ACC112 (cell line): ENCODE measurements around the gene C20orf204.

Experiments used
- H2AFZ ChIP-seq: fragments of 200-600 bp; sonication (generic); one replicate; pipeline ENCODE4 v1.6.0; 2017; ENCODE audit warnings: antibody characterized with exemption, low read length; ENCODE audit not compliant: unreplicated experiment
- H3K27ac ChIP-seq: fragments of 200-600 bp; sonication (generic); 2 replicates; pipeline ENCODE4 v1.5.1; 2014; ENCODE audit warnings: low read depth, mild to moderate bottlenecking, antibody characterized with exemption, low read length, moderate library complexity
- H3K27me3 ChIP-seq: fragments of 200-600 bp; sonication (generic); 2 replicates; pipeline ENCODE4 v1.6.1; 2014; ENCODE audit warnings: mild to moderate bottlenecking, antibody characterized with exemption, low read length, moderate library complexity, mixed read lengths; ENCODE audit not compliant: insufficient read depth
- H3K36me3 ChIP-seq: fragments of 200-600 bp; sonication (generic); 2 replicates; pipeline ENCODE4 v1.6.1; 2016; ENCODE audit warnings: mild to moderate bottlenecking, antibody characterized with exemption, low read length, moderate library complexity, mixed read lengths; ENCODE audit not compliant: insufficient read depth
- H3K4me1 ChIP-seq: fragments of 200-600 bp; sonication (generic); one replicate; pipeline ENCODE4 v1.6.1; 2016; ENCODE audit warnings: low read length, mixed read lengths; ENCODE audit not compliant: insufficient read depth, unreplicated experiment, control insufficient read depth
- H3K4me3 ChIP-seq: fragments of 200-600 bp; sonication (generic); 2 replicates; pipeline ENCODE4 v1.5.1; 2014; ENCODE audit warnings: mild to moderate bottlenecking, low read depth, low read length
- H3K79me2 ChIP-seq: fragments of 200-600 bp; sonication (generic); one replicate; pipeline ENCODE4 v1.6.0; 2016; ENCODE audit warnings: low read length; ENCODE audit not compliant: control insufficient read depth, unreplicated experiment, insufficient read depth

C20orf204 gene, protein sequence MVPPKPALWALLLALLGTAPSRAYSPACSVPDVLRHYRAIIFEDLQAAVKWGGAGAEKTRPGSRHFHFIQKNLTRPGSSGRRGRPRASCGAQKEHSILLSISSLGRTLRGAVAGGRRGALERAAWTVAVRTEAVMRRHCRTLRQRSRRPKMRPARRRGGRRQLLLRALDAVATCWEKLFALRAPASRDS

GRCh38 chr20:64035933-64036345, at the start of gene C20orf204:
Gene C20orf204, plus strand, starts transcription at chr20:64036182. Its CDS starts 142 bp downstream, at chr20:64036324.
- Histone ChIP-seq H3K27me3 (peaks cover 23% of the 10 kb centered on the region), H3K4me3 (no peak within 1 kb of the TSS), H3K36me3 (no peaks in the 10 kb centered on the region), H3K27ac (no peak within 1 kb of the TSS), H2AFZ (no peak within 1 kb of the TSS), H3K4me1 (peaks cover 4% of the 10 kb centered on the region), H3K79me2 (no peaks in the 10 kb centered on the region)

DNA sequence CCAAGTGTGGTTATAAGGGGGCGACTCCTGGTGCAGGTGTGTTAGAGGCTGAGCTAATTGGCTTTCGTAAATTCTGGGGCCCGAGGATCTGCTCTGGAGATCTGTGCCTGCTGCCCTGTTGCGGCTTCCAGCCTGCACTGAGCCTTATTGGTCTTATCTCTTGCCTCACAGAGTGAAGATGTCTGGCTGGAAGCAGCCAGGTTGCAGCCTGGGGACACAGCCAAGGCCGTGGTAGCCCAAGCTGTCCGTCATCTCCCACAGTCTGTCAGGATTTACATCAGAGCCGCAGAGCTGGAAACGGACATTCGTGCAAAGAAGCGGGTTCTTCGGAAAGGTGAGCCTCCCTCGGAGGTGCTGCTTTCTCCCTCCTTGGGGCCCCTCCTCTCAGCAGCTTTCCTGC, 35.1 kb upstream of the C20orf204 start:
- Histone ChIP-seq H3K36me3 (peaks cover 15% of the 10 kb centered on the region), H3K4me3 (no peak overlapping the region)

GRCh38 chr20:64001607-64002011, 34.4 kb upstream of the C20orf204 start:
- no peaks in the 10 kb centered on the region for H3K27me3 ChIP-seq
- H3K4me1 ChIP-seq, result no peaks in the 10 kb centered on the region
- H2AFZ ChIP-seq, result no peak overlapping the region
- no peaks in the 10 kb centered on the region for H3K79me2 ChIP-seq
- no peak overlapping the region for H3K27ac ChIP-seq
- H3K4me3 ChIP-seq, result no peak overlapping the region
- H3K36me3 ChIP-seq, result peaks cover 14% of the 10 kb centered on the region

More for the DNA sequence above, 35.1 kb upstream of the C20orf204 start:
- Histone ChIP-seq H3K79me2 (no peaks in the 10 kb centered on the region), H3K27me3 (no peaks in the 10 kb centered on the region), H3K27ac (no peak overlapping the region), H2AFZ (no peak overlapping the region), H3K4me1 (no peaks in the 10 kb centered on the region)

DNA sequence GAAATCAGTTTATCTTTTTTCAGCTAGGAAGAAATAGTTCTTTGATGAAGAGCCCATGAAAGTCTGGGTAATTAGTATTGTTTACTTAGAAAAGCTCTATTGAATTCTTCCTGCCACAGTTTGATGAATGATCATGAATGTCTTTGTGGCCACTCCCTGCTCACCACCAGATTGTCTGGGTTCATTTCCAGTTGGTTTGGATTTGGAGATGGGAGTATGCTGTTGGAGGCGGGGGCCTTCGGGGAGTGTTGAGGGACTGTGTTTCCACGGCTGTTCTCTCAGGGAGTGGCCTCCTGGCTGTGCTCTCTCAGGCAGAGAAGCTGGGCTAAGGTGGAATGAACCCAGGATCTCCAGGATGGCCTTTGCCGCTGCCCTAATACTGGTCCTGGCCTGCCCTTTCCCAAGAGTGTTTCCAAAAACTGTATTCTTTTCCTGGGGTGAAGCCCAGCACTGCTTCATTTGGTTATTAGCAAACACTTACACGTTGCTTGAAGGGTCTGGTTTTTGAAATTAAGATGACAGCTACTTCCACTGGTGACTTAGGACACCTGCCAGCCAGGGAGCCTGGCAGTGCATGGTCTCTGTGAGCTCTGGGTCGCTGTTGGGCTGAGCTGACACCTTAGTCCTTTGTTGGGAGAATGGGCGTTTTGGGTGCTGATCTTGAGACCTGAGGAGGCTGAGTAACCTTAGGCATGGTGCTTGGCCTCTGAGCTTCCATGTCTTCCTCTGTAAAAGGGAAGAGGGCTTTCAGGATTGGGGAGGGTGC, 31.8 kb upstream of the C20orf204 start:
- Histone ChIP-seq H3K36me3 (peaks cover 30% of the 10 kb centered on the region), H3K27ac (no peak overlapping the region), H3K4me3 (no peak overlapping the region), H3K27me3 (no peaks in the 10 kb centered on the region), H3K4me1 (no peaks in the 10 kb centered on the region), H3K79me2 (peaks cover 3% of the 10 kb centered on the region), H2AFZ (no peak overlapping the region)

DNA sequence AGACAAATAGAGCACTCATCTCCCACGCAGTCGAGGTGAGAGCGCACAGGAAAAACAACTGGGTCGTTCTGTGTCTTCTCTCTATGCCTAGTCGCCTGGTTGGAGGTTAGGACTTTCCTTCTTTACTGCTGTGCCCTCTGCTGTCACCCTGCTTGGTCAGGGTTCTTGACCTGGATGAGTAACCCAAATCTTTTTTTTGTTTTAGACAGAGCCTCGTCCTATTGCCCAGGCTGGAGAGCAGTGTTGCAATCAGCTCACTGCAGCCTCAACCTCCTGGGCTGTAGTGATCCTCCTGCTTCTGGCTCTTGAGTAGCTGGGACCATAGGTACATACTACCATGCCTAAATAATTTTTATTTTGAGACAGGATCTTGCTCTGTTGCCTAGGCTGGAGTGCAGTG, 30.6 kb upstream of the C20orf204 start:
- Histone ChIP-seq H2AFZ (no peak overlapping the region), H3K27ac (no peak overlapping the region), H3K27me3 (no peaks in the 10 kb centered on the region), H3K36me3 (peaks cover 37% of the 10 kb centered on the region), H3K4me1 (no peaks in the 10 kb centered on the region), H3K4me3 (no peak overlapping the region), H3K79me2 (peaks cover 3% of the 10 kb centered on the region)

- Histone ChIP-seq H3K27ac (no peak overlapping the region), H3K4me1 (no peaks in the 10 kb centered on the region), H3K4me3 (no peak overlapping the region), H3K27me3 (no peaks in the 10 kb centered on the region), H3K79me2 (peaks cover 3% of the 10 kb centered on the region), H2AFZ (no peak overlapping the region), H3K36me3 (peaks cover 43% of the 10 kb centered on the region)
Measured at GRCh38 chr20:64006490-64006889, 29.5 kb upstream of the C20orf204 start.

DNA sequence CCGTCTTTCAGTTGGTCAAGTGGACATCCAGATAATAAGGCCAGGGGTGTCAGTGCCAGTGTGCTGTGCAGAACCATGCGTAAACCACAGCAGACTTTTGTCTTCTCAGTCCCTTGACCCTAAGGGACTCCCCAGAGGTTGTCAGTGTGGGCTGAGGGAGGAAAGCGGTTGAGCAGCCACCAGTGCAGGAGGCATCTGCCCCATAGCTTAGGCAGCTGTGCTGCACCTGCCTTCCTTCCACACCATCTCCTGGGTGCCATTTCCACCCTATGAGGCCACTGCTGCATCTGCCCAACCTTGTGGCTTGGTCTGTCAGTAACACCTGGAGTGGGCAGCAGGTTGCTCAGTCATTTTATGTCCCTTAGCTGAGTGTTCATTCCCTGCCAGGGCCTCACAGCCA, 29.1 kb upstream of the C20orf204 start:
- Histone ChIP-seq H3K27me3 (no peaks in the 10 kb centered on the region), H3K36me3 (peaks cover 45% of the 10 kb centered on the region), H3K27ac (no peak overlapping the region), H3K79me2 (peaks cover 3% of the 10 kb centered on the region), H2AFZ (no peak overlapping the region), H3K4me3 (no peak overlapping the region), H3K4me1 (no peaks in the 10 kb centered on the region)

GRCh38 chr20:64009811-64010387, 26.1 kb upstream of the C20orf204 start:
- H3K4me3 ChIP-seq, result no peak overlapping the region
- no peak overlapping the region for H2AFZ ChIP-seq
- H3K27ac ChIP-seq, result no peak overlapping the region
- no peaks in the 10 kb centered on the region for H3K27me3 ChIP-seq
- H3K79me2 ChIP-seq, result peaks cover 3% of the 10 kb centered on the region
- H3K4me1 ChIP-seq, result no peaks in the 10 kb centered on the region
- peaks cover 45% of the 10 kb centered on the region for H3K36me3 ChIP-seq

GRCh38 chr20:64010711-64011237, 25.2 kb upstream of the C20orf204 start:
- no peaks in the 10 kb centered on the region for H3K4me1 ChIP-seq
- H3K27me3 ChIP-seq, result no peaks in the 10 kb centered on the region
- H3K27ac ChIP-seq, result no peak overlapping the region
- H2AFZ ChIP-seq, result no peak overlapping the region
- no peak overlapping the region for H3K4me3 ChIP-seq
- H3K79me2 ChIP-seq, result peaks cover 3% of the 10 kb centered on the region
- peaks cover 45% of the 10 kb centered on the region for H3K36me3 ChIP-seq

GRCh38 chr20:64011366-64011779, 24.6 kb upstream of the C20orf204 start:
- Histone ChIP-seq H3K79me2 (peaks cover 3% of the 10 kb centered on the region), H3K36me3 (peaks cover 45% of the 10 kb centered on the region), H3K4me1 (no peaks in the 10 kb centered on the region), H2AFZ (no peak overlapping the region), H3K27me3 (no peaks in the 10 kb centered on the region), H3K27ac (no peak overlapping the region), H3K4me3 (no peak overlapping the region)
